Adrenal gland (tissue), 12 donors: ENCODE results near the gene SLC16A1. TPM values are rescaled to one million over a fixed set of nuclear protein-coding genes. Genes with fewer than 3 reads are reported as not detected.

ENCODE experiments used
- DNase-seq, 7 donors: peaks; one replicate each; pipeline ENCODE4 v3.0.0-alpha.2; 2019 to 2020
- H3K27ac ChIP-seq, 5 donors: fragments of 200-600 bp; sonication (generic) in 4 of 5; 1 replicate in 3 of 5; 2 replicates in 2 of 5; pipeline versions ENCODE4 v1.5.1 to v1.8.0; 2016 to 2020; ENCODE audit warnings: mild to moderate bottlenecking in 1 of 5
- H3K27me3 ChIP-seq: fragments of 200-600 bp; 2 replicates; pipeline ENCODE4 v1.8.0; 2021
- H3K36me3 ChIP-seq, 2 donors: fragments of 200-600 bp; replicated peaks in 1 of 2; 1 replicate in 1 of 2; 2 replicates in 1 of 2; pipeline versions ENCODE4 v1.5.1 to v1.8.0; 2018 to 2022
- H3K4me1 ChIP-seq, 2 donors: fragments of 200-600 bp; replicated peaks in 1 of 2; 1 replicate in 1 of 2; 2 replicates in 1 of 2; pipeline versions ENCODE4 v1.5.1 to v1.8.0; 2018 to 2021
- H3K4me3 ChIP-seq, 4 donors: fragments of 200-600 bp; sonication (generic) in 3 of 4; one replicate each; pipeline ENCODE4 v1.5.1; 2016 to 2018
- H3K9me3 ChIP-seq, 3 donors: fragments of 200-600 bp; sonication (generic) in 1 of 3; replicated peaks in 1 of 3; 1 replicate in 2 of 3; 2 replicates in 1 of 3; pipeline versions ENCODE4 v1.5.1 to v1.8.0; 2016 to 2021
- CTCF ChIP-seq, 6 experiments: fragments of 450-650 bp in 4 of 6; fragments of 200-600 bp in 2 of 6; sonication (generic) in 1 of 6; IDR thresholded peaks; 1 replicate in 5 of 6; 2 replicates in 1 of 6; pipeline versions ENCODE4 v1.5.1 to v1.8.0; 2016 to 2021; ENCODE audit warnings: antibody characterized with exemption in 6 of 6, mild to moderate bottlenecking in 2 of 6, moderate library complexity in 1 of 6
- POLR2A ChIP-seq, 2 donors: fragments of 450-650 bp; IDR thresholded peaks; one replicate each; pipeline ENCODE4 v1.6.1; 2017; ENCODE audit warnings: antibody characterized with exemption in 2 of 2, mild to moderate bottlenecking in 2 of 2, moderate library complexity in 1 of 2
- WGBS, 4 donors: extraction: QIAGEN DNeasy Blood & Tissue Kit in 2 of 4; methylation state at CpG; one replicate each; pipeline versions ENCODE4 v1.1.5 to v1.1.7; 2013 to 2017; 5-methylcytosine and 5-hydroxymethylcytosine counted together
- intact Hi-C, 2 donors: fragments of 100-400 bp; cut with DNase I; formaldehyde crosslinking; loops; one replicate each; pipeline versions ENCODE4 v1.14.1 to v1.15.0; 2022 to 2023
- polyA plus RNA-seq, 3 donors: library from polyadenylated mRNA; stranded (reverse); fragments of 200-250 nt in 2 of 3; fragments of 350-450 nt in 1 of 3; fragmentation: Illumina TruSeq in 1 of 3; extraction: RNeasy Lipid Tissue Mini Kit (QIAGEN cat#74804) in 1 of 3; gene quantifications; one replicate each; pipeline ENCODE4 v1.2.3, GENCODE V29; 2013 to 2014
- total RNA-seq, 9 donors: library from RNA; depleted of rRNA in 4 of 9; stranded (reverse); fragments of >200 nt in 4 of 9; fragments of 120-200 nt in 1 of 9; fragmentation: NEBNext Ultra II Directional in 1 of 9; extraction: Animal tissue kit (Norgen Biotek cat#: 25700) in 1 of 9; gene quantifications; one replicate each; pipeline versions ENCODE4 v1.1.0 to v1.2.4, GENCODE V29; 2013 to 2023
- donor health status: healthy with polysubstance abuse.
- donor health status: Bipolar disorder and iron deficiency.
- donor health status: DM: yes; HTN: yes; CAD: no.
- donor health status: DM: no; HTN: no; CAD: no.
- donor health status: DM: no; HTN: no; CAD: no.
- donor health status: DM: yes; HTN: yes; CAD: no.

SLC16A1 gene
- total and polyA plus RNA-seq, 12 donors = 6.0 to 67.9 (median 27.5) TPM

- no peak for DNase-seq
- H3K36me3 ChIP-seq = no peaks in the 10 kb centered on the region
- intact Hi-C loops = no loop called here
- H3K27me3 ChIP-seq = no peaks in the 10 kb centered on the region
- H3K27ac ChIP-seq = peak overlapping the region in 1 of 5 donors; percentile 19
- peaks cover 0 to 29% of the 10 kb centered on the region in 2 donors for H3K4me1 ChIP-seq
- no peak overlapping the region for H3K4me3 ChIP-seq
- H3K9me3 ChIP-seq = no peaks in the 10 kb centered on the region
- TF ChIP-seq POLR2A (IDR thresholded peaks at IDR 0.05) (no peak), CTCF (IDR thresholded peaks at IDR 0.05) (no peak)
Measured at GRCh38 chr1:112937495-112937894, 18.5 kb downstream of the SLC16A1 start.

GRCh38 chr1:112937070-112937469, 18.9 kb downstream of the SLC16A1 start:
- Histone ChIP-seq H3K36me3 (no peaks in the 10 kb centered on the region), H3K9me3 (no peaks in the 10 kb centered on the region), H3K4me3 (no peak overlapping the region), H3K27ac (peak overlapping the region in 1 of 5 donors; percentile 19), H3K27me3 (no peaks in the 10 kb centered on the region), H3K4me1 (peaks cover 0 to 29% of the 10 kb centered on the region in 2 donors)
- intact Hi-C loops = no loop called here
- TF ChIP-seq CTCF (IDR thresholded peaks at IDR 0.05) = no peak
- TF ChIP-seq POLR2A (IDR thresholded peaks at IDR 0.05) = no peak
- no peak for DNase-seq
- 39 to 54% (median 42%) methylated on average over 2 of the region's 2 CpGs for WGBS, 4 donors

- Histone ChIP-seq H3K27ac (no peak overlapping the region), H3K4me1 (peaks cover 0 to 29% of the 10 kb centered on the region in 2 donors), H3K9me3 (no peaks in the 10 kb centered on the region), H3K27me3 (no peaks in the 10 kb centered on the region), H3K36me3 (no peaks in the 10 kb centered on the region), H3K4me3 (no peak overlapping the region)
- DNase-seq = no peak
- no peak for TF ChIP-seq CTCF (IDR thresholded peaks at IDR 0.05)
- TF ChIP-seq POLR2A (IDR thresholded peaks at IDR 0.05) = no peak
- intact Hi-C loops = no loop called here
Measured at GRCh38 chr1:112935461-112936111, 20.4 kb downstream of the SLC16A1 start.

- no peak for TF ChIP-seq POLR2A (IDR thresholded peaks at IDR 0.05)
- no peak for TF ChIP-seq CTCF (IDR thresholded peaks at IDR 0.05)
- 72 to 79% (median 73%) methylated on average over 3 of the region's 3 CpGs for WGBS, 4 donors
Measured at GRCh38 chr1:112934577-112934976, 21.4 kb downstream of the SLC16A1 start.

More at GRCh38 chr1:112934577-112934976, 21.4 kb downstream of the SLC16A1 start:
- Histone ChIP-seq H3K4me1 (peaks cover 0 to 29% of the 10 kb centered on the region in 2 donors), H3K27me3 (no peaks in the 10 kb centered on the region), H3K36me3 (no peaks in the 10 kb centered on the region), H3K4me3 (no peak overlapping the region), H3K27ac (no peak overlapping the region), H3K9me3 (no peaks in the 10 kb centered on the region)
- intact Hi-C loops = no loop called here
- no peak for DNase-seq
